ENCODE results near the gene MMP8.

DNA sequence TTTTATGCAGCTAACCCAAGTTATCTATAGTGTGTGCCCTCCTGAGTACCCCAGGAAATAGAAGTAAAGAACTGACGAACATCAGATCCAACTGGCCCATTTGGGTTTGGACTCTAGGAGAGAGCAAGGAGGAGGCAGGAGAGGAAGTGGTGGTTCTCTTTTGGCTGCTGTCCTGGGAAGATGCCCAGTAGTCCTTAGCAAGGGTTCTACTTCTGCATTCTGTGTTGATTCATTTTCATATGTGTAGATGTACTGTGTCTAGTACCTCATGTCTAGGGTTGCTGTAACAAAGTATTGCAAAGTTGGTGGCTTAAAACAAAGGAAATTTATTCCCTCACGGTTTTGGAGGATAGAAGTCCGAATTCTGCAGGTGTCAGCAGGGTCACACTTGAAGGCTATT is 12.6 kb downstream of the MMP8 start:
- TF ChIP-seq ZBTB20 (tag by site-specific recombination; IDR thresholded peaks at IDR 0.05) (no peak), ZNF211 (tag by site-specific recombination; IDR thresholded peaks at IDR 0.05; ENCODE audit: low read depth) (no peak), YY2 (tag by site-specific recombination; IDR thresholded peaks at IDR 0.05) (no peak), MYNN (tag by site-specific recombination; IDR thresholded peaks at IDR 0.05; ENCODE audit: borderline replicate concordance) (no peak), ZNF146 (tag by site-specific recombination; IDR thresholded peaks at IDR 0.05) (no peak), ZNF416 (tag by site-specific recombination; IDR thresholded peaks at IDR 0.05) (no peak), ZNF274 (IDR thresholded peaks at IDR 0.05; ENCODE audit: low read length) (no peak), ZNF274 (tag by site-specific recombination; IDR thresholded peaks at IDR 0.05; ENCODE audit: borderline replicate concordance) (no peak), SCRT1 (tag by site-specific recombination; IDR thresholded peaks at IDR 0.05; ENCODE audit: borderline replicate concordance) (no peak), TCF7L2 (IDR thresholded peaks at IDR 0.05; ENCODE audit: borderline replicate concordance, low read depth, low read length) (no peak)
- TF ChIP-seq, protein P1, sequence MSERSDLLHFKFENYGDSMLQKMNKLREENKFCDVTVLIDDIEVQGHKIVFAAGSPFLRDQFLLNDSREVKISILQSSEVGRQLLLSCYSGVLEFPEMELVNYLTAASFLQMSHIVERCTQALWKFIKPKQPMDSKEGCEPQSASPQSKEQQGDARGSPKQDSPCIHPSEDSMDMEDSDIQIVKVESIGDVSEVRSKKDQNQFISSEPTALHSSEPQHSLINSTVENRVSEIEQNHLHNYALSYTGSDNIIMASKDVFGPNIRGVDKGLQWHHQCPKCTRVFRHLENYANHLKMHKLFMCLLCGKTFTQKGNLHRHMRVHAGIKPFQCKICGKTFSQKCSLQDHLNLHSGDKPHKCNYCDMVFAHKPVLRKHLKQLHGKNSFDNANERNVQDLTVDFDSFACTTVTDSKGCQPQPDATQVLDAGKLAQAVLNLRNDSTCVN (tag by site-specific recombination; optimal IDR thresholded peaks at IDR 0.05), result no peak
- TF ChIP-seq, protein P2, sequence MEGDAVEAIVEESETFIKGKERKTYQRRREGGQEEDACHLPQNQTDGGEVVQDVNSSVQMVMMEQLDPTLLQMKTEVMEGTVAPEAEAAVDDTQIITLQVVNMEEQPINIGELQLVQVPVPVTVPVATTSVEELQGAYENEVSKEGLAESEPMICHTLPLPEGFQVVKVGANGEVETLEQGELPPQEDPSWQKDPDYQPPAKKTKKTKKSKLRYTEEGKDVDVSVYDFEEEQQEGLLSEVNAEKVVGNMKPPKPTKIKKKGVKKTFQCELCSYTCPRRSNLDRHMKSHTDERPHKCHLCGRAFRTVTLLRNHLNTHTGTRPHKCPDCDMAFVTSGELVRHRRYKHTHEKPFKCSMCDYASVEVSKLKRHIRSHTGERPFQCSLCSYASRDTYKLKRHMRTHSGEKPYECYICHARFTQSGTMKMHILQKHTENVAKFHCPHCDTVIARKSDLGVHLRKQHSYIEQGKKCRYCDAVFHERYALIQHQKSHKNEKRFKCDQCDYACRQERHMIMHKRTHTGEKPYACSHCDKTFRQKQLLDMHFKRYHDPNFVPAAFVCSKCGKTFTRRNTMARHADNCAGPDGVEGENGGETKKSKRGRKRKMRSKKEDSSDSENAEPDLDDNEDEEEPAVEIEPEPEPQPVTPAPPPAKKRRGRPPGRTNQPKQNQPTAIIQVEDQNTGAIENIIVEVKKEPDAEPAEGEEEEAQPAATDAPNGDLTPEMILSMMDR (tag by site-specific recombination; IDR thresholded peaks at IDR 0.05), result no peak
- TF ChIP-seq, protein P3, sequence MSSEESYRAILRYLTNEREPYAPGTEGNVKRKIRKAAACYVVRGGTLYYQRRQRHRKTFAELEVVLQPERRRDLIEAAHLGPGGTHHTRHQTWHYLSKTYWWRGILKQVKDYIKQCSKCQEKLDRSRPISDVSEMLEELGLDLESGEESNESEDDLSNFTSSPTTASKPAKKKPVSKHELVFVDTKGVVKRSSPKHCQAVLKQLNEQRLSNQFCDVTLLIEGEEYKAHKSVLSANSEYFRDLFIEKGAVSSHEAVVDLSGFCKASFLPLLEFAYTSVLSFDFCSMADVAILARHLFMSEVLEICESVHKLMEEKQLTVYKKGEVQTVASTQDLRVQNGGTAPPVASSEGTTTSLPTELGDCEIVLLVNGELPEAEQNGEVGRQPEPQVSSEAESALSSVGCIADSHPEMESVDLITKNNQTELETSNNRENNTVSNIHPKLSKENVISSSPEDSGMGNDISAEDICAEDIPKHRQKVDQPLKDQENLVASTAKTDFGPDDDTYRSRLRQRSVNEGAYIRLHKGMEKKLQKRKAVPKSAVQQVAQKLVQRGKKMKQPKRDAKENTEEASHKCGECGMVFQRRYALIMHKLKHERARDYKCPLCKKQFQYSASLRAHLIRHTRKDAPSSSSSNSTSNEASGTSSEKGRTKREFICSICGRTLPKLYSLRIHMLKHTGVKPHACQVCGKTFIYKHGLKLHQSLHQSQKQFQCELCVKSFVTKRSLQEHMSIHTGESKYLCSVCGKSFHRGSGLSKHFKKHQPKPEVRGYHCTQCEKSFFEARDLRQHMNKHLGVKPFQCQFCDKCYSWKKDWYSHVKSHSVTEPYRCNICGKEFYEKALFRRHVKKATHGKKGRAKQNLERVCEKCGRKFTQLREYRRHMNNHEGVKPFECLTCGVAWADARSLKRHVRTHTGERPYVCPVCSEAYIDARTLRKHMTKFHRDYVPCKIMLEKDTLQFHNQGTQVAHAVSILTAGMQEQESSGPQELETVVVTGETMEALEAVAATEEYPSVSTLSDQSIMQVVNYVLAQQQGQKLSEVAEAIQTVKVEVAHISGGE (tag by site-specific recombination; conservative IDR thresholded peaks at IDR 0.05; ENCODE audit: low read depth), result no peak
- TF ChIP-seq, protein P4, sequence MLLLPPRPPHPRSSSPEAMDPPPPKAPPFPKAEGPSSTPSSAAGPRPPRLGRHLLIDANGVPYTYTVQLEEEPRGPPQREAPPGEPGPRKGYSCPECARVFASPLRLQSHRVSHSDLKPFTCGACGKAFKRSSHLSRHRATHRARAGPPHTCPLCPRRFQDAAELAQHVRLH (tag by site-specific recombination; IDR thresholded peaks at IDR 0.05), result no peak

Data from HEK293 (cell line).